SK-N-SH treated with all-trans-retinoic acid at 6 μM for 48 hours (cell line): ENCODE results near the gene PTPRG.

Experiments
- GLIS3 ChIP-seq: fragments of 250-450 bp; sonication (Bioruptor Pico); IDR thresholded peaks from 2 replicates; pipeline ENCODE4 v1.5.0; 2020; ENCODE audit warnings: mild to moderate bottlenecking, moderate library complexity
- OSR1 ChIP-seq: fragments of 250-450 bp; sonication (Bioruptor Pico); IDR thresholded peaks from 2 replicates; pipeline ENCODE4 v1.8.0; 2022; ENCODE audit warnings: moderate library complexity, mild to moderate bottlenecking, inconsistent platforms
- ZNF565 ChIP-seq: fragments of 450-650 bp; formaldehyde crosslinking; conservative IDR thresholded peaks from 2 replicates; pipeline ENCODE4 v1.5.0; 2020; ENCODE audit warnings: low read depth, mild to moderate bottlenecking, moderate library complexity
- TF ChIP-seq, protein P1 (sequence below): fragments of 250-450 bp; sonication (Bioruptor Pico); IDR thresholded peaks from 2 replicates; pipeline ENCODE4 v1.8.0; 2020; ENCODE audit warnings: mild to moderate bottlenecking, moderate library complexity, borderline replicate concordance

DNA sequence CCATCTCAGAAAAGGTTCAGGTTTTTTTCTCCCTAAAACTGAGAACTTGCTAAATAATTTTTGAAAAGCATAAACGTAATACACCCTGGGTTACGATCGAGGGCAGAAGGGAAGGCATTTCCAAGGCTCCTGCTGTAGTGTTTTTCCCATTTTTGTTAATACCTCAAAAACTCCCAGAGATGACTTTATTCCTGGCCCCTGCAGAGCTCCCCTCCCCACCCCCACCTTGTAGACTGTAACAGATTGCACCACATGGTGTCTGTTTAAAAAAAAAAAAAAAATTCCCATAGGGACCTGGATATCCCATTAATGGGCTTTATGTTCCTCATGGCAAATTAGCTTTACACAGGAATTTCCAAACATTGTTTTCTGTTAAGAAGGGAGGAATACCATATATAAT is 773.8 kb downstream of the PTPRG start:
- TF ChIP-seq OSR1 (CRISPR knock-in tag), result no peak
- TF ChIP-seq, protein P1, sequence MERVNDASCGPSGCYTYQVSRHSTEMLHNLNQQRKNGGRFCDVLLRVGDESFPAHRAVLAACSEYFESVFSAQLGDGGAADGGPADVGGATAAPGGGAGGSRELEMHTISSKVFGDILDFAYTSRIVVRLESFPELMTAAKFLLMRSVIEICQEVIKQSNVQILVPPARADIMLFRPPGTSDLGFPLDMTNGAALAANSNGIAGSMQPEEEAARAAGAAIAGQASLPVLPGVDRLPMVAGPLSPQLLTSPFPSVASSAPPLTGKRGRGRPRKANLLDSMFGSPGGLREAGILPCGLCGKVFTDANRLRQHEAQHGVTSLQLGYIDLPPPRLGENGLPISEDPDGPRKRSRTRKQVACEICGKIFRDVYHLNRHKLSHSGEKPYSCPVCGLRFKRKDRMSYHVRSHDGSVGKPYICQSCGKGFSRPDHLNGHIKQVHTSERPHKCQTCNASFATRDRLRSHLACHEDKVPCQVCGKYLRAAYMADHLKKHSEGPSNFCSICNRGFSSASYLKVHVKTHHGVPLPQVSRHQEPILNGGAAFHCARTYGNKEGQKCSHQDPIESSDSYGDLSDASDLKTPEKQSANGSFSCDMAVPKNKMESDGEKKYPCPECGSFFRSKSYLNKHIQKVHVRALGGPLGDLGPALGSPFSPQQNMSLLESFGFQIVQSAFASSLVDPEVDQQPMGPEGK, result no peak
- no peak for TF ChIP-seq ZNF565 (CRISPR knock-in tag)
- no peak for TF ChIP-seq GLIS3 (CRISPR knock-in tag)
